Muscle layer of colon (tissue), 2 donors: Measurements from ENCODE around the gene LAMA3.

Source experiments
- H3K27ac ChIP-seq: one replicate; pipeline ENCODE4 v1.7.0; 2013; ENCODE audit warnings: low read depth, mild to moderate bottlenecking, low read length, moderate library complexity
- H3K27me3 ChIP-seq, 2 donors: one replicate each; pipeline ENCODE4 v1.7.0; 2013; ENCODE audit warnings: low read length in 2 of 2, mild to moderate bottlenecking in 2 of 2; ENCODE audit not compliant: insufficient read depth in 2 of 2, control insufficient read depth in 1 of 2
- H3K36me3 ChIP-seq: one replicate; pipeline ENCODE4 v1.7.0; 2013; ENCODE audit warnings: mild to moderate bottlenecking, low read length; ENCODE audit not compliant: insufficient read depth
- H3K4me1 ChIP-seq: one replicate; pipeline ENCODE4 v1.7.0; 2013; ENCODE audit warnings: mild to moderate bottlenecking, low read length; ENCODE audit not compliant: insufficient read depth
- H3K4me3 ChIP-seq, 2 donors: one replicate each; pipeline ENCODE4 v1.7.0; 2013; ENCODE audit warnings: low read length in 2 of 2, low read depth in 1 of 2, mild to moderate bottlenecking in 1 of 2, moderate library complexity in 1 of 2
- H3K9ac ChIP-seq: one replicate; pipeline ENCODE4 v1.7.0; 2013; ENCODE audit warnings: low read length
- H3K9me3 ChIP-seq: one replicate; pipeline ENCODE4 v1.7.0; 2013; ENCODE audit warnings: mild to moderate bottlenecking, low read length
- donor health status: abdominal sarcoma.
- donor health status: Adenocarcinoma of cecum.

Gene LAMA3

GRCh38 chr18:23812546-23813440, 123.5 kb downstream of the LAMA3 start:
- H3K27ac ChIP-seq = no peak overlapping the region
- no peak overlapping the region for H3K9ac ChIP-seq
- H3K4me3 ChIP-seq = no peak overlapping the region
- H3K36me3 ChIP-seq = no peaks in the 10 kb centered on the region
- no peaks in the 10 kb centered on the region for H3K27me3 ChIP-seq
- no peaks in the 10 kb centered on the region for H3K9me3 ChIP-seq
- H3K4me1 ChIP-seq = no peaks in the 10 kb centered on the region

- Histone ChIP-seq H3K4me1 (no peaks in the 10 kb centered on the region), H3K9ac (no peak overlapping the region), H3K9me3 (no peaks in the 10 kb centered on the region), H3K27ac (no peak overlapping the region), H3K4me3 (no peak overlapping the region), H3K36me3 (no peaks in the 10 kb centered on the region), H3K27me3 (no peaks in the 10 kb centered on the region)
Observed at GRCh38 chr18:23814991-23815614, 125.8 kb downstream of the LAMA3 start.

DNA sequence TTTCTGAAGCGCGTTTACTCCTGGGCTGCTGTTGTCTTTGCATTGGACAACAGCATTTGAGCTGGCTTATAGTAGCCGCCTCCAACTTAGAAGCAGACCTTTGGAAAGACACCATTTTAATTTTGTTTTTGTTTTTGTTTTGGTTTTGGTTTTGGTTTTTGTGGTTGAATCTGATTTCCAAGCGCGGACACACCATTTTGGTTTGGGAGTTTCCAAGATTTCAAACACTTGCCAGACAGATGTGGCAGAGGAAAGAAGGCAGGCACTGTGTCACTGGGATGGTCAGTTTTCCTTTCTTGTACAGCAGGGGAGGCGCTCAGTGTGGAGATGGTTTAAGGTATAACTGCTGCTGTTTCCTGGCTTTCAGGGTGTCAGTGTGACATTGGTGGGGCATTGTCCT, 126.8 kb downstream of the LAMA3 start:
- Histone ChIP-seq H3K27me3 (no peaks in the 10 kb centered on the region), H3K9ac (no peak overlapping the region), H3K36me3 (no peaks in the 10 kb centered on the region), H3K9me3 (no peaks in the 10 kb centered on the region), H3K27ac (no peak overlapping the region), H3K4me1 (no peaks in the 10 kb centered on the region), H3K4me3 (no peak overlapping the region)

GRCh38 chr18:23816740-23817139, 127.5 kb downstream of the LAMA3 start:
- H3K4me3 ChIP-seq = no peak overlapping the region
- no peak overlapping the region for H3K27ac ChIP-seq
- H3K9me3 ChIP-seq = no peaks in the 10 kb centered on the region
- no peaks in the 10 kb centered on the region for H3K36me3 ChIP-seq
- H3K27me3 ChIP-seq = no peaks in the 10 kb centered on the region
- H3K9ac ChIP-seq = no peak overlapping the region
- no peaks in the 10 kb centered on the region for H3K4me1 ChIP-seq

DNA sequence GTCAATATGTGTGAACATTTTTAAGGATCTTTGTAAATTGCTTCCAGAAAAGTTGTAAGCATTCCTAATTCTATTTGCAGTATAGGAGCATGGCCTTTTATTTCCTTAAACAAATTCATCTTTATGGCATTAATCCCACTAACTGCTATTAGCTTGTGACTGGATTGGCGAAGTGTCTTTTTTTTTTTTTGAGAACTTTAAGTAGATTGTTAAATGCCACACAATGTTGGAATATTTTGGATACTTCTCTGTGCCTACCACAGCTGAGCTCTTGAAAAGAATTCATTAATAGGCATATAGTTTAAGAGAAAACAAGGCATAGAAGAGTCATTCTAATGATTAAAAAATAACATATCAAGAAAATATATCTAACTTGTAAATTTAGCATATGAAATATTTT, 129.7 kb downstream of the LAMA3 start:
- Histone ChIP-seq H3K4me3 (no peak overlapping the region), H3K4me1 (no peaks in the 10 kb centered on the region), H3K27ac (no peak overlapping the region), H3K27me3 (no peaks in the 10 kb centered on the region), H3K9ac (no peak overlapping the region), H3K9me3 (no peaks in the 10 kb centered on the region), H3K36me3 (no peaks in the 10 kb centered on the region)

- Histone ChIP-seq H3K27ac (no peak overlapping the region), H3K36me3 (no peaks in the 10 kb centered on the region), H3K4me1 (peaks cover 25% of the 10 kb centered on the region), H3K9me3 (no peaks in the 10 kb centered on the region), H3K4me3 (no peak overlapping the region), H3K27me3 (no peaks in the 10 kb centered on the region), H3K9ac (no peak overlapping the region)
Observed at GRCh38 chr18:23822590-23823385, 133.5 kb downstream of the LAMA3 start.

GRCh38 chr18:23824240-23824639, 135.0 kb downstream of the LAMA3 start:
- no peak overlapping the region for H3K4me3 ChIP-seq
- no peaks in the 10 kb centered on the region for H3K36me3 ChIP-seq
- no peaks in the 10 kb centered on the region for H3K9me3 ChIP-seq
- no peak overlapping the region for H3K27ac ChIP-seq
- peaks cover 25% of the 10 kb centered on the region for H3K4me1 ChIP-seq
- no peak overlapping the region for H3K9ac ChIP-seq
- H3K27me3 ChIP-seq = no peaks in the 10 kb centered on the region

DNA sequence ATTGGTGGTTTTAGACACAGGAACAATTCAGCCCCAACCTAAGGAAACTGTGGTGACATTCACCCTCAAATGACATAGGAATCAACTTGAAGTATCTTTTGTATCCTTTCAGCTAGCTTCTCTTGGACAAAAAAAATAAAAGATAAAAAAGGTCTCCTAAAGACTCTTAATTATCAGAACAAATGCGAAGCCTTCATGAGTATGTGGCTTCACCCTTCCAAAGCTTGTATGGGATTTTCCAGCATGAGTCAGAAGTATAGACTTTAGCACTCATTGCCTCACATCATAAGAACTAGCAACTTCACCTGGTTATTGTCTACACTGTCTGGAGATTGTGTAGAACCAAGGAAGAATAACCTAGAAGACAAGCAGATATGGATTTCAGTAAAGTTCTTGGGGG, 135.4 kb downstream of the LAMA3 start:
- no peak overlapping the region for H3K27ac ChIP-seq
- H3K9me3 ChIP-seq = no peaks in the 10 kb centered on the region
- peaks cover 25% of the 10 kb centered on the region for H3K4me1 ChIP-seq
- H3K36me3 ChIP-seq = no peaks in the 10 kb centered on the region
- no peaks in the 10 kb centered on the region for H3K27me3 ChIP-seq
- H3K9ac ChIP-seq = no peak overlapping the region
- H3K4me3 ChIP-seq = no peak overlapping the region

GRCh38 chr18:23825496-23825895, 136.2 kb downstream of the LAMA3 start:
- no peak overlapping the region for H3K27ac ChIP-seq

GRCh38 chr18:23825978-23826405, 136.7 kb downstream of the LAMA3 start:
- Histone ChIP-seq H3K36me3 (no peaks in the 10 kb centered on the region), H3K4me3 (no peak overlapping the region), H3K27me3 (no peaks in the 10 kb centered on the region), H3K4me1 (peaks cover 25% of the 10 kb centered on the region), H3K27ac (no peak overlapping the region), H3K9me3 (no peaks in the 10 kb centered on the region), H3K9ac (no peak overlapping the region)

More at GRCh38 chr18:23825496-23825895, 136.2 kb downstream of the LAMA3 start:
- Histone ChIP-seq H3K9me3 (no peaks in the 10 kb centered on the region), H3K9ac (no peak overlapping the region), H3K4me3 (no peak overlapping the region), H3K36me3 (no peaks in the 10 kb centered on the region), H3K27me3 (no peaks in the 10 kb centered on the region), H3K4me1 (peaks cover 25% of the 10 kb centered on the region)

- no peaks in the 10 kb centered on the region for H3K36me3 ChIP-seq
- no peaks in the 10 kb centered on the region for H3K9me3 ChIP-seq
- no peak overlapping the region for H3K9ac ChIP-seq
- peaks cover 25% of the 10 kb centered on the region for H3K4me1 ChIP-seq
- H3K27ac ChIP-seq = no peak overlapping the region
- no peak overlapping the region for H3K4me3 ChIP-seq
- no peaks in the 10 kb centered on the region for H3K27me3 ChIP-seq
Observed at GRCh38 chr18:23826850-23827620, 137.8 kb downstream of the LAMA3 start.
